Upper lobe of right lung (tissue), 1 donor: ENCODE data around the gene TNFRSF14. TPM values are rescaled to one million over a fixed set of nuclear protein-coding genes. Genes with fewer than 3 reads are reported as not detected.

Source experiments
- ATAC-seq: fragments of 200-7000 bp; cut with Tn5 transposase; one replicate; pipeline ENCODE4 v1.9.1; 2020; ENCODE audit warnings: mild to moderate bottlenecking, moderate library complexity
- DNase-seq: peaks from one replicate; pipeline ENCODE4 v3.0.0-alpha.2; 2020
- H3K27ac ChIP-seq: fragments of 200-600 bp; one replicate; pipeline ENCODE4 v1.8.0; 2022
- H3K27me3 ChIP-seq: fragments of 200-600 bp; one replicate; pipeline ENCODE4 v1.8.0; 2022; ENCODE audit warnings: mild to moderate bottlenecking
- H3K36me3 ChIP-seq: fragments of 200-600 bp; one replicate; pipeline ENCODE4 v1.8.0; 2022
- H3K4me1 ChIP-seq: fragments of 200-600 bp; one replicate; pipeline ENCODE4 v1.8.0; 2022
- H3K4me3 ChIP-seq: fragments of 200-600 bp; one replicate; pipeline ENCODE4 v1.8.0; 2022; ENCODE audit warnings: mild to moderate bottlenecking
- H3K9me3 ChIP-seq: fragments of 200-600 bp; one replicate; pipeline ENCODE4 v1.8.0; 2022
- CTCF ChIP-seq: fragments of 200-600 bp; IDR thresholded peaks from one replicate; pipeline ENCODE4 v1.8.0; 2022; ENCODE audit warnings: antibody characterized with exemption
- intact Hi-C: fragments of 100-400 bp; cut with DNase I; formaldehyde crosslinking; loops from one replicate; pipeline ENCODE4 v1.11.0; 2022
- total RNA-seq: library from RNA; stranded (reverse); fragmentation: NEBNext Ultra II Directional; extraction: Animal tissue kit (Norgen Biotek cat#: 25700); gene quantifications from one replicate; pipeline ENCODE4 v1.2.1, GENCODE V29; 2021
- donor health status: DM: no; HTN: yes; CAD: no; lungs with severe emphysema.

Gene TNFRSF14
- total RNA-seq, 1 donor from 2014 or later, result 133 TPM

DNA sequence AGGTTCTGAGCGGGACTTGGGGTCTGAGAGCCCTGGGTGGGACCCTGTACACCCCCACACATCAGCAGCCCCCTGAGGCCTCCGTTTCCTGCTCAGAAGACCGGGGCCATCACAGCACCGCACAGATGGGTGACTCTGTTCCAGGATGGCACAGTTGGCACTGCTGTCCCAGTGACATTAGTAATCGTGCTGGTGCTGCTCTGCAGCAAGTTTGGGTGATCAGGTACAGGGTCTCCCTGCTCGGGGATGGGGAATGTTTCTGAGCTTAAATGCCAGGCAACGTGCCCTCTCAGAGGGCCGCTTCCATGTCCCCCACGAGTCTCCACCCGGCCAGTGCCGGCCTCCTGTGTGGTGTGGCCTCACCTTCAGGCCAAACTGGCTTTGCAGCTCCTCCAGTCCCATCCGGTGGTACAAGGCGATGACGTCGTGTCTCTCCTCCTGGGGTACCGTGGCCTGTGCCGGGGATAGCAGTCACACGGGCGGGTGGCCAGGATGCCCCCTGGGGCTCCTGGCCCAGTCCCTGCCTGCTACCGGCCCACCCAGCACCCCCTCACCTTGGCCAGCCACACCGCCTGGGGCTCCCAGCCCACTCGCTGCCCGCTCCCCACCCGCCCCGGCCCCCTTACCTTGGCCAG is 47.5 kb downstream of the TNFRSF14 start:
- DNase-seq, result peak; percentile 46
- H3K9me3 ChIP-seq, result no peaks in the 10 kb centered on the region
- TF ChIP-seq CTCF, result no peak
- intact Hi-C loops, result no loop called here
- H3K27ac ChIP-seq, result no peak overlapping the region
- no peak overlapping the region for H3K4me3 ChIP-seq
- ATAC-seq, result no peak
- H3K36me3 ChIP-seq, result no peaks in the 10 kb centered on the region
- no peaks in the 10 kb centered on the region for H3K4me1 ChIP-seq
- peaks cover 9% of the 10 kb centered on the region for H3K27me3 ChIP-seq

- H3K27ac ChIP-seq, result no peak overlapping the region
- TF ChIP-seq CTCF, result no peak
- DNase-seq, result peak; percentile 56
- no peak overlapping the region for H3K4me3 ChIP-seq
- no peak for ATAC-seq
- intact Hi-C loops, result no loop called here
- H3K4me1 ChIP-seq, result no peaks in the 10 kb centered on the region
- H3K9me3 ChIP-seq, result no peaks in the 10 kb centered on the region
- H3K36me3 ChIP-seq, result no peaks in the 10 kb centered on the region
- H3K27me3 ChIP-seq, result peaks cover 9% of the 10 kb centered on the region
Observed at GRCh38 chr1:2604156-2604843, 48.1 kb downstream of the TNFRSF14 start.

DNA sequence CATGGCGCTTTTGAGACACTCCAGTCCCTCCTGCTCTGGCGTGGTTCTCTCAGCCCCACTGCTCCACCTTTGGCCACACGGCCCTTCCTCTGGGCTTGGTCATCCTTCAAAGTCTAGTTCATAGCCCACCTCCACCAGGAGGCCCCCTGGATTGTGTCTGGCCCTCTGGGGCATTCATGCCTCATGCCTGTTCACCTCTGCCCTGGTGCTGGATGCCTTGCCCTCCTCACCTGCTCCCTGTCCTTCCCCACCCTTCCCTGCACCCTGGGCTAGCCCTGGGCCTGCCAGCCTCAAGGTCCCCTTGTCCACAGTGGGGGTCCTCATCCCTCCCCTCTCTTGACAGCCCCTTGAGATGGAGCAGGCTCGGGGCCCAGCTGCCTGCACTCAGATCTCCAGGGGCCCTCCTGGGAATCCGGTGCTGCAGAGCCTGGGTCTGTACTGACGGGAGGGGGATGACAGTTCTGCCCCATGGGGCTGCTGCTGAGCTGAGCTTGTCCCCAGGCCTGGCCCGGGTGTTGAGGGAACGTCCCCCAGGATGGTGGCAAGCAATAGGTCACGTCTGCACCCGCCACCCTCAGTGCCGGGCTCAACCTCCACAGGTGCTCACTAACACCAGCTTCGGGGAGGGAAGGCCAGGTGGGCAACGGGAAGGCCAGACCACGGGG is 48.8 kb downstream of the TNFRSF14 start:
- no peaks in the 10 kb centered on the region for H3K4me1 ChIP-seq
- no peak overlapping the region for H3K27ac ChIP-seq
- no peak for TF ChIP-seq CTCF
- ATAC-seq (no peak), DNase-seq (peak; percentile 56)
- intact Hi-C loops, result no loop called here
- H3K9me3 ChIP-seq, result no peaks in the 10 kb centered on the region
- no peak overlapping the region for H3K4me3 ChIP-seq
- no peaks in the 10 kb centered on the region for H3K36me3 ChIP-seq
- peaks cover 9% of the 10 kb centered on the region for H3K27me3 ChIP-seq

GRCh38 chr1:2605509-2606395 is 49.6 kb downstream of the TNFRSF14 start:
- no peak for ATAC-seq
- DNase-seq, result peak; percentile 53
- intact Hi-C loops, result no loop called here
- Histone ChIP-seq H3K9me3 (no peaks in the 10 kb centered on the region), H3K4me3 (no peak overlapping the region), H3K27me3 (peaks cover 9% of the 10 kb centered on the region), H3K4me1 (peaks cover under 1% of the 10 kb centered on the region), H3K27ac (no peak overlapping the region), H3K36me3 (no peaks in the 10 kb centered on the region)
- TF ChIP-seq CTCF, result no peak

DNA sequence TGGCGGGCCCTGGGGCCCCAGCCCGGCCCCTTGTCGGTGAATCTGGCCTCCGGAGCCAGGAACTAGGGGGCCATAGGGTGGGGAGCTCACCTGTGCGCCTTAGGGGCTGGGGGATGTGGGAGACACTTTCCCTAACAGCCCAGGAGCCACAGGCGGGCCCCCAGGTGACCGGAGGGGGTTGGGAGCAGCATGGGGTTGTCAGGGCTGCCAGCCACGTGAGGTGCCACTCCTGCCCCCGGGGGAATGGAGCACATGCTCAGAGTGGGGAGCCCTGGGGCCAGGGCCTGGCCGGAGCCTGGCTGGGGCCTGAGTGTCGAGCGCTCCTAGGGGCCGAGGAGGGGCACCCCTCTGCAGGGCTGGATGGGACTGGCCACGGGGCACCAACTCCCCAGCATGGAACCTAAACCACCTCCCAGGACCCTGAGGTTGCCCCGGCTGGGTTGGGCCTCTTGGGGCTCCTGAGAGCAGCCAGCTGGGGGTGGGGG is 50.3 kb downstream of the TNFRSF14 start:
- H3K9me3 ChIP-seq, result no peaks in the 10 kb centered on the region
- no peak overlapping the region for H3K4me3 ChIP-seq
- H3K4me1 ChIP-seq, result peaks cover 5% of the 10 kb centered on the region
- intact Hi-C loops, result no loop called here
- DNase-seq (peak; percentile 59), ATAC-seq (no peak)
- H3K27ac ChIP-seq, result no peak overlapping the region
- H3K36me3 ChIP-seq, result no peaks in the 10 kb centered on the region
- peaks cover 9% of the 10 kb centered on the region for H3K27me3 ChIP-seq
- TF ChIP-seq CTCF, result no peak
